Ovary (tissue), 3 donors: ENCODE results near the gene LRRC36.

ENCODE experiments used
- CTCF ChIP-seq, 3 donors: fragments of 450-650 bp in 2 of 3; fragments of 200-600 bp in 1 of 3; IDR thresholded peaks; one replicate each; pipeline versions ENCODE4 v1.5.1 to v1.8.0; 2016 to 2022; ENCODE audit warnings: antibody characterized with exemption in 3 of 3, mild to moderate bottlenecking in 1 of 3
- EP300 ChIP-seq: sonication (generic); formaldehyde crosslinking; IDR thresholded peaks from one replicate; pipeline ENCODE4 v1.6.1; 2017; ENCODE audit warnings: antibody characterized with exemption
- POLR2A ChIP-seq: fragments of 450-650 bp; IDR thresholded peaks from one replicate; pipeline ENCODE4 v1.6.1; 2017; ENCODE audit warnings: antibody characterized with exemption, mild to moderate bottlenecking, moderate library complexity
- donor health status: DM: no; HTN: no; CAD: no.

GRCh38 chr16:67392301-67393059 lies 65.9 kb downstream of the LRRC36 start:
- TF ChIP-seq POLR2A = no peak
- TF ChIP-seq CTCF (IDR thresholded peaks at IDR 0.05) = no peak
- no peak for TF ChIP-seq EP300
